Endodermal cell (in vitro differentiated cells): ENCODE measurements around the gene CYP27C1. TPM values are rescaled to one million over a fixed set of nuclear protein-coding genes. Genes with fewer than 3 reads are reported as not detected.

Experiments used
- DNase-seq: peaks from one replicate; pipeline ENCODE4 v3.0.0-alpha.2; 2017
- H3K27ac ChIP-seq: 2 replicates; pipeline ENCODE4 v1.5.1; 2013; ENCODE audit warnings: mild to moderate bottlenecking, low read depth, low read length, moderate library complexity
- H3K27me3 ChIP-seq: 2 replicates; pipeline ENCODE4 v1.6.1; 2013; ENCODE audit warnings: mild to moderate bottlenecking, low read length, moderate library complexity; ENCODE audit not compliant: insufficient read depth, control insufficient read depth, poor library complexity, severe bottlenecking
- H3K36me3 ChIP-seq: 2 replicates; pipeline ENCODE4 v1.7.0; 2013; ENCODE audit warnings: mild to moderate bottlenecking, low read length, moderate library complexity; ENCODE audit not compliant: control insufficient read depth, insufficient read depth
- H3K4me1 ChIP-seq: one replicate; pipeline ENCODE4 v1.7.0; 2013; ENCODE audit warnings: low read length; ENCODE audit not compliant: control insufficient read depth, insufficient read depth
- H3K4me3 ChIP-seq: 2 replicates; pipeline ENCODE4 v1.5.1; 2013; ENCODE audit warnings: mild to moderate bottlenecking, low read length, moderate library complexity
- H3K9ac ChIP-seq: 2 replicates; pipeline ENCODE4 v1.6.1; 2013; ENCODE audit warnings: mild to moderate bottlenecking, low read length, moderate library complexity; ENCODE audit not compliant: poor library complexity, severe bottlenecking; ENCODE audit errors: extremely low read depth
- H3K9me3 ChIP-seq: 2 replicates; pipeline ENCODE4 v1.6.1; 2013; ENCODE audit warnings: mild to moderate bottlenecking, low read length, moderate library complexity; ENCODE audit not compliant: control insufficient read depth
- H3K27ac Mint-ChIP-seq: 2 replicates; pipeline ENCODE4 v1.8.0; 2020; ENCODE audit warnings: mixed read lengths
- H3K27me3 Mint-ChIP-seq: 2 replicates; pipeline ENCODE4 v1.8.0; 2021; ENCODE audit warnings: mild to moderate bottlenecking, mixed read lengths; ENCODE audit not compliant: insufficient read depth
- H3K36me3 Mint-ChIP-seq: 2 replicates; pipeline ENCODE4 v1.8.0; 2020; ENCODE audit warnings: low read depth, mixed read lengths
- H3K4me1 Mint-ChIP-seq: 2 replicates; pipeline ENCODE4 v1.8.0; 2020; ENCODE audit warnings: mixed read lengths
- H3K4me3 Mint-ChIP-seq: 2 replicates; pipeline ENCODE4 v1.8.0; 2020; ENCODE audit warnings: mild to moderate bottlenecking, moderate library complexity, mixed read lengths
- H3K9me3 Mint-ChIP-seq: 2 replicates; pipeline ENCODE4 v1.8.0; 2020; ENCODE audit warnings: mild to moderate bottlenecking, mixed read lengths
- WGBS, 2 experiments: methylation state at CpG; one replicate each; pipeline versions ENCODE4 v1.1.5 to v1.1.7; 2013; ENCODE audit warnings: missing lambda C conversion rate in 2 of 2, mixed read lengths in 1 of 2; ENCODE audit not compliant: insufficient coverage in 1 of 2, insufficient read length in 1 of 2; 5-methylcytosine and 5-hydroxymethylcytosine counted together
- total RNA-seq, 2 donors: library from RNA; stranded (reverse); fragmentation: NEBNext Ultra II Directional in 1 of 2; extraction: Animal tissue kit (Norgen Biotek cat#: 25700) in 1 of 2; gene quantifications; 2 replicates in 1 of 2; 3 replicates in 1 of 2; pipeline ENCODE4 v1.2.1, GENCODE V29; 2021
- TF ChIP-seq, protein P1 (sequence below): fragments of 200-600 bp; sonication (generic); conservative IDR thresholded peaks from 2 replicates; pipeline ENCODE4 v1.5.0; 2021; ENCODE audit warnings: antibody characterized with exemption, mild to moderate bottlenecking

CYP27C1 gene
- total RNA-seq, 2 donors from 2014 or later = 4.4 to 4.9 TPM

DNA sequence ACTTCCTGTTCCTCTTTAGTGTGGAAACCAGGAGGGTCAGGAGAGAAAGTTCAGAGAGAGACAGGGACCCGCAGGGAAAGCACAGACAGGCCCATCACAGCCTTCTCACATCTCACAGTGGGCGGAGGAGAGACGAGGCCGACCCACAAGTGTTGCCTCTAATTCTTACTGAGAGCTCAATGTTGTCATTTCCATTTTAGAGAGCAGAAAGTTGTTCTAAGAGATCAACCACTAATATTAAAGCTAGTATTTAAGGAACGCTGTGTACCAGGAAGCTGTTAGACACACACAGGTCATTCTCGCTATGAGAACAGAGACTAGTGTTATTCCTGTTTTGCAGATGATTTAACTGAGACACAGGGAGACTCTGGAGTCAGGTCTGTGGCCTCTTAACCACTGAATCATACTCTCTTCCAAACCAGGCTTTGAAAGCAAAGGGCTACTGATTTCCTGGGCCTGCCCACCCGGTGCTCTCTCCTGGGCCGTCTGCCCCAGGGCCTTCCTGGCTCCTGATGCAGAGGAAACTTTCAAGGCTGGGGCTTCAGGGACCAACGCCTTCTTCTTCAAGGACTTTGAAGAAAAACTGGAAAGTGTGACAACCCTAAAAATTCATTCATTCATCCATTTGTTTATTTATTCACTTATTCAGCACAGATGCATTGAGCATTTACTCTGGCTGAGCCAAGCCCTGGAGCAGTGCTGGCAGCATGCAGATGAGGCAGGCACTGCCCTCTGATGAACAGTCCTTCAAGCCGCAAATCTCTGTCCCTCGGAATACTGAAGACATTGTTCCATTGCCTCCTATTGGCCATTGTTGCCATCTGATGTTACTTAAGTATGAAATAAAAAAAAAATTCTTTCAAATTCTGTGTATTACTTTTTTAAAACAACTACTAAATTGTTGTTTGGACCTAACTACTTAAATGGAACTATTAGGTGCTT is 76.0 kb downstream of the CYP27C1 start:
- Mint-ChIP-seq H3K4me3 (no peak overlapping the region), H3K4me1 (no peaks in the 10 kb centered on the region), H3K27ac (no peak overlapping the region), H3K36me3 (no peaks in the 10 kb centered on the region), H3K9me3 (no peaks in the 10 kb centered on the region), H3K27me3 (no peaks in the 10 kb centered on the region)
- Histone ChIP-seq H3K27ac (no peak overlapping the region), H3K9me3 (peaks cover 3% of the 10 kb centered on the region), H3K9ac (no peak overlapping the region), H3K27me3 (no peaks in the 10 kb centered on the region), H3K4me1 (no peaks in the 10 kb centered on the region), H3K36me3 (no peaks in the 10 kb centered on the region), H3K4me3 (no peak overlapping the region)
- WGBS, 2 experiments = 85 to 90% methylated on average over 8 to 11 of the region's 11 CpGs
- no peak for DNase-seq
- TF ChIP-seq, protein P1, sequence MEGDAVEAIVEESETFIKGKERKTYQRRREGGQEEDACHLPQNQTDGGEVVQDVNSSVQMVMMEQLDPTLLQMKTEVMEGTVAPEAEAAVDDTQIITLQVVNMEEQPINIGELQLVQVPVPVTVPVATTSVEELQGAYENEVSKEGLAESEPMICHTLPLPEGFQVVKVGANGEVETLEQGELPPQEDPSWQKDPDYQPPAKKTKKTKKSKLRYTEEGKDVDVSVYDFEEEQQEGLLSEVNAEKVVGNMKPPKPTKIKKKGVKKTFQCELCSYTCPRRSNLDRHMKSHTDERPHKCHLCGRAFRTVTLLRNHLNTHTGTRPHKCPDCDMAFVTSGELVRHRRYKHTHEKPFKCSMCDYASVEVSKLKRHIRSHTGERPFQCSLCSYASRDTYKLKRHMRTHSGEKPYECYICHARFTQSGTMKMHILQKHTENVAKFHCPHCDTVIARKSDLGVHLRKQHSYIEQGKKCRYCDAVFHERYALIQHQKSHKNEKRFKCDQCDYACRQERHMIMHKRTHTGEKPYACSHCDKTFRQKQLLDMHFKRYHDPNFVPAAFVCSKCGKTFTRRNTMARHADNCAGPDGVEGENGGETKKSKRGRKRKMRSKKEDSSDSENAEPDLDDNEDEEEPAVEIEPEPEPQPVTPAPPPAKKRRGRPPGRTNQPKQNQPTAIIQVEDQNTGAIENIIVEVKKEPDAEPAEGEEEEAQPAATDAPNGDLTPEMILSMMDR = peak; percentile 20

DNA sequence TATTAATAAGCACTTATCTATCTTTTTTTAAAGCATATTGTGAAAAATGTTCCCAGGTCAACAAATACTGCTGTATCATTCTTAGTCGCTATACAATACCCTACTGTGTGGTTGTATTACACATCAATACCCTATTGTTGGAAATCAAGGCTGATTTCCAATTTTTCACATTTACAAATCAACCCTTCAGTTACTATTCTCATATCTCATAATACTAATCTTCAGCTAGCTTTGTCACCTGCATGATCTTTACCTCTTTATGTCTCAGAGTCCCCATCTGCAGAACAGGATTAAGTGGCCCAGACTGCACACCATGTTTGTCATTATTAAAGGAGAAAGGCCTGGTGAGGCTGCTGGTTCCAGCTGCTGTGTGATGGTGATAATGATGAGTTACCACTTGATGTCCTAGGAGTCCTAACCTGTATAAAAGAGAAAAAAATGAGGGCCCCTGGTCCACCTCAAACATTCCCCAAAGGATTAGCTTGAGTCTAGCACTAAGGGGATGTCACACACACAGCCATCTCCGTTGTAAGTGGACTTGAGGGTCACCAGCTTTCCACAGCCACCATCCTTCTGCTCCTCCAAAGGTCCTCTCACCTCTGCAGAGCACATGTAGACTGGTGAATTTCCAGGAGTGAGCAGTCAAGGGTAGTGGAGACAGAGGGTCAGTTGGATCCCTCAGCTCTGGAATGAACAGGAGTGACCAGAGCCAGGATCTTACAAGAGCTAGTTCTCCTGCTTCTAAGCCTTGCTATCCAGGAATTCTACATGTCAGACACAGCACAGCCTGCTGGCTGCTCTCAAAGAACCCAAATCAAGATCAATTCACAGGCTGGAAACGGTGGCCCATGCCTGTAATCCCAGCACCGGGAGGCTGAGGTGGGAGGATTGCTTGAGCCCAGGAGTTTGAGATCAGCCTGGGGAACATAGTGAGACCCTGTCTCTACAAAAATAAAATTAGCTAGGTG is 77.2 kb downstream of the CYP27C1 start:
- TF ChIP-seq, protein P1 = peak; percentile 34
- Histone ChIP-seq H3K27me3 (no peaks in the 10 kb centered on the region), H3K36me3 (no peaks in the 10 kb centered on the region), H3K27ac (no peak overlapping the region), H3K9me3 (peaks cover 5% of the 10 kb centered on the region), H3K4me1 (no peaks in the 10 kb centered on the region), H3K4me3 (no peak overlapping the region), H3K9ac (no peak overlapping the region)
- H3K4me3 Mint-ChIP-seq = no peak overlapping the region
- no peak overlapping the region for H3K27ac Mint-ChIP-seq
- WGBS, 2 experiments = 79 to 96% methylated on average over 3 to 4 of the region's 4 CpGs
- no peaks in the 10 kb centered on the region for H3K4me1 Mint-ChIP-seq
- DNase-seq = no peak
- no peaks in the 10 kb centered on the region for H3K9me3 Mint-ChIP-seq
- no peaks in the 10 kb centered on the region for H3K27me3 Mint-ChIP-seq
- no peaks in the 10 kb centered on the region for H3K36me3 Mint-ChIP-seq

DNA sequence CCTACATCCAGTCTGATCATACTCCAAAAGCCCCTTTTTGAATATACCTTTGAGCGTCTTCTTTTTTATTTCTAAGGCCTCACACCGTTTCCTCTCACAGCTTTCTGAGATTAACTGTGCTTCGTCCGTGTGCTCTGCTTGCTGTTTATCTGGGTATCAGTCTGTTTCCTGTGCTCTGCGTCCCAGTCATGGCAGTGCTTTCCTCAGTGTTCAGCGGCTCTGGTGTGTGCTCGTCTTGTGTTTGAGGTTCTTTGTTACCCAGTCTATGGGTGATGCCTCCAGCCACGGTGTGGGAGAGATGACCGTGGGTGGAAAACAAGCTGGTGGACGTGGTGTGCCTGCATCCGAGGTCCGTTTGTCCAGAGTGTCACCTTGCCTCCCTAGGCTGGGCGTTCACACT is 79.6 kb downstream of the CYP27C1 start:
- no peak overlapping the region for H3K9ac ChIP-seq
- no peak overlapping the region for H3K27ac ChIP-seq
- no peaks in the 10 kb centered on the region for H3K9me3 Mint-ChIP-seq
- no peak overlapping the region for H3K4me3 ChIP-seq
- H3K27ac Mint-ChIP-seq = no peak overlapping the region
- TF ChIP-seq, protein P1 = no peak
- no peaks in the 10 kb centered on the region for H3K36me3 Mint-ChIP-seq
- H3K27me3 ChIP-seq = peaks cover 2% of the 10 kb centered on the region
- no peak for DNase-seq
- H3K4me1 ChIP-seq = no peaks in the 10 kb centered on the region
- WGBS, 2 experiments = 90 to 91% methylated on average over 13 of the region's 13 CpGs
- no peaks in the 10 kb centered on the region for H3K36me3 ChIP-seq
- peaks cover 9% of the 10 kb centered on the region for H3K27me3 Mint-ChIP-seq
- no peaks in the 10 kb centered on the region for H3K4me1 Mint-ChIP-seq
- H3K9me3 ChIP-seq = peaks cover 5% of the 10 kb centered on the region
- H3K4me3 Mint-ChIP-seq = no peak overlapping the region
